Neural cell (in vitro differentiated cells): ENCODE results near the gene CPS1. TPM values are rescaled to one million over a fixed set of nuclear protein-coding genes. Genes with fewer than 3 reads are reported as not detected.
A peak's percentile ranks its signal among the peaks of the same experiment; 100 is the strongest.

Experiments
- H2AFZ ChIP-seq: fragments of 200-600, 300-800 bp; sonication (generic), shearing (Covaris generic); 2 replicates; pipeline ENCODE4 v1.6.0; 2014; ENCODE audit warnings: low read depth, mild to moderate bottlenecking, antibody characterized with exemption, low read length, moderate library complexity
- H3F3A ChIP-seq: fragments of 200-600 bp; shearing (Covaris generic); 2 replicates; pipeline ENCODE4 v1.6.1; 2016; ENCODE audit warnings: mild to moderate bottlenecking, moderate library complexity, mixed read lengths, antibody characterized with exemption, low read length; ENCODE audit not compliant: insufficient read depth, poor library complexity, severe bottlenecking
- H3K27ac ChIP-seq: fragments of 200-600, 300-800 bp; sonication (generic), shearing (Covaris generic); 2 replicates; pipeline ENCODE4 v1.5.1; 2014; ENCODE audit warnings: mild to moderate bottlenecking, low read length, moderate library complexity
- H3K27me3 ChIP-seq: fragments of 300-800, 200-600 bp; sonication (generic), shearing (Covaris generic); 2 replicates; pipeline ENCODE4 v1.6.0; 2014; ENCODE audit warnings: mild to moderate bottlenecking, low read depth, low read length, moderate library complexity; ENCODE audit not compliant: insufficient read depth
- H3K36me3 ChIP-seq: fragments of 300-800, 200-600 bp; sonication (generic), shearing (Covaris generic); 2 replicates; pipeline ENCODE4 v1.5.1; 2014; ENCODE audit warnings: mild to moderate bottlenecking, antibody characterized with exemption, low read length, moderate library complexity; ENCODE audit not compliant: insufficient read depth
- H3K4me2 ChIP-seq: fragments of 300-800, 200-600 bp; sonication (generic), shearing (Covaris generic); 2 replicates; pipeline ENCODE4 v1.6.0; 2014; ENCODE audit warnings: mild to moderate bottlenecking, low read length
- H3K4me3 ChIP-seq: fragments of 300-800, 200-600 bp; sonication (generic), shearing (Covaris generic); 2 replicates; pipeline ENCODE4 v1.5.1; 2014; ENCODE audit warnings: mild to moderate bottlenecking, low read length, moderate library complexity
- H3K79me2 ChIP-seq: fragments of 200-600 bp; shearing (Covaris generic); replicated peaks from 2 replicates; pipeline ENCODE4 v1.6.0; 2014; ENCODE audit warnings: mild to moderate bottlenecking, low read length, moderate library complexity; ENCODE audit not compliant: insufficient read depth
- H3K9ac ChIP-seq: fragments of 300-800, 200-600 bp; sonication (generic), shearing (Covaris generic); 2 replicates; pipeline ENCODE4 v1.6.1; 2016; ENCODE audit warnings: mild to moderate bottlenecking, low read length, mixed read lengths
- H3K9me2 ChIP-seq: fragments of 200-600 bp; shearing (Covaris generic); 2 replicates; pipeline ENCODE4 v1.6.1; 2016; ENCODE audit warnings: mild to moderate bottlenecking, low read length, mixed read lengths; ENCODE audit not compliant: insufficient read depth
- H3K9me3 ChIP-seq: fragments of 200-600, 300-800 bp; sonication (generic), shearing (Covaris generic); 2 replicates; pipeline ENCODE4 v1.6.1; 2016; ENCODE audit warnings: mild to moderate bottlenecking, mixed run types, low read length, moderate library complexity, mixed read lengths
- H4K20me1 ChIP-seq: fragments of 200-600 bp; shearing (Covaris generic); 2 replicates; pipeline ENCODE4 v1.6.1; 2016; ENCODE audit warnings: mild to moderate bottlenecking, mixed run types; ENCODE audit not compliant: insufficient read depth
- EP300 ChIP-seq: fragments of 450-650 bp; conservative IDR thresholded peaks from 2 replicates; pipeline ENCODE4 v1.6.1; 2014; ENCODE audit warnings: antibody characterized with exemption, mild to moderate bottlenecking, moderate library complexity; ENCODE audit not compliant: poor library complexity, severe bottlenecking
- EZH2 ChIP-seq: fragments of 200-600, 300-800 bp; shearing (Covaris generic), sonication (generic); IDR thresholded peaks from 2 replicates; pipeline ENCODE4 v1.6.1; 2014; ENCODE audit warnings: antibody characterized with exemption, low read length, borderline replicate concordance, mild to moderate bottlenecking; ENCODE audit not compliant: insufficient read depth, poor library complexity, severe bottlenecking
- MXI1 ChIP-seq: fragments of 450-650 bp; conservative IDR thresholded peaks from 2 replicates; pipeline ENCODE4 v1.6.1; 2014; ENCODE audit warnings: antibody characterized with exemption, mild to moderate bottlenecking; ENCODE audit not compliant: poor library complexity, severe bottlenecking
- POLR2AphosphoS5 ChIP-seq: IDR thresholded peaks from 2 replicates; pipeline ENCODE4 v1.6.1; 2012
- RAD21 ChIP-seq: fragments of 450-650 bp; conservative IDR thresholded peaks from 2 replicates; pipeline ENCODE4 v1.6.1; 2014; ENCODE audit warnings: antibody characterized with exemption, mild to moderate bottlenecking, moderate library complexity
- SMC3 ChIP-seq: fragments of 450-650 bp; conservative IDR thresholded peaks from 2 replicates; pipeline ENCODE4 v1.6.1; 2014; ENCODE audit warnings: antibody characterized with exemption, mild to moderate bottlenecking, moderate library complexity; ENCODE audit not compliant: poor library complexity
- TAF1 ChIP-seq: IDR thresholded peaks from 2 replicates; pipeline ENCODE4 v1.6.1; 2012; ENCODE audit warnings: low read depth
- polyA plus RNA-seq: library from polyadenylated mRNA; depleted of rRNA; stranded (reverse); fragments of >200 nt; gene quantifications from 2 replicates; pipeline ENCODE4 v1.2.3, GENCODE V29; 2014
- TF ChIP-seq, protein P1 (sequence below): IDR thresholded peaks from 2 replicates; pipeline ENCODE4 v1.6.1; 2012; ENCODE audit warnings: borderline replicate concordance
- TF ChIP-seq, protein P2 (sequence below): fragments of 450-650 bp; IDR thresholded peaks from 2 replicates; pipeline ENCODE4 v1.5.1; 2014; ENCODE audit warnings: antibody characterized with exemption, mild to moderate bottlenecking, moderate library complexity; ENCODE audit not compliant: poor library complexity, severe bottlenecking

Gene CPS1
- polyA plus RNA-seq, 1 donor from 2014 or later, result 0.25 TPM

DNA sequence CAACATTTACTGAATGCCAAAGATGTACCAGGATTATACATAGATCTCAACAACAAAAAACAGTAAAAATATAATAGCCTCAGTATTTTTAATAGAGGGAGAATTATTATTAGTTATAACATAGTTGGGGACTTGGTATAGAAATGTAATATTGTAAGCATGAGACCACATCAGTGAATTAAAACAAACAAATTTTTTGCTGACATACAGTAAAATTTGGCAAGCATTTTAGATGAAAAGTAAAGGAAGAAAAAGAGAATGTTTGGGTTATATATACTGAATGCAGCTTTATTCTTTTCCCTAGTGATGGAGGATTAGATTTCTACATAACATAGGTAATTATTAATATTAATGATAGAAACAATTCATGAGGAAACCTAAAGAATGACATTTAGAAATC is 10.9 kb downstream of the CPS1 start:
- H3K4me2 ChIP-seq, result no peak overlapping the region
- H3K9me2 ChIP-seq, result no peaks in the 10 kb centered on the region
- no peak overlapping the region for H3K27ac ChIP-seq
- no peaks in the 10 kb centered on the region for H4K20me1 ChIP-seq
- no peaks in the 10 kb centered on the region for H3K79me2 ChIP-seq
- H2AFZ ChIP-seq, result no peak overlapping the region
- no peaks in the 10 kb centered on the region for H3K36me3 ChIP-seq
- H3K27me3 ChIP-seq, result no peaks in the 10 kb centered on the region
- no peaks in the 10 kb centered on the region for H3K9me3 ChIP-seq
- no peaks in the 10 kb centered on the region for H3F3A ChIP-seq
- H3K4me3 ChIP-seq, result no peak overlapping the region
- TF ChIP-seq EZH2 (no peak), POLR2AphosphoS5 (no peak), RAD21 (no peak), TAF1 (no peak)
- no peak overlapping the region for H3K9ac ChIP-seq

DNA sequence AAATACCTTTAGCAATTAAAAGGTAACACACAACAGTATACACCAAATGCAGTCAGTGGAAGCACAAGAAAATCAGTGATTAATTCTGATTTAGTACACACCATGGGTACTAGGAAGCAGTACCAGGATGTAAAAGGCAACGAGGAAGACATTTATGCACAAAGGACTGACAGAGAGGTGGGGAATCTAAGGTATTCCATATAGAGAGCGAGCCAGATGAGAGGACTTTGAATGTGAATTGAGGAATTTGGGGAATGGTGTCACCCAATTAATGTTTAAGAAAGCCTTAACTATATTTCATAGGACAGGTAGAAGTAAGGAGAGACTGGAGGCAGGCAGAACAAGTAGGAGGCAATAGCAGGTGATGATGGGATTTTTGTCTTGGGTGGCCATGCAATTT is 11.7 kb downstream of the CPS1 start:
- Histone ChIP-seq H3K9ac (no peak overlapping the region), H3K4me2 (no peak overlapping the region), H3K4me3 (no peak overlapping the region), H3K27ac (no peak overlapping the region), H2AFZ (no peak overlapping the region), H3K36me3 (no peaks in the 10 kb centered on the region), H3K79me2 (no peaks in the 10 kb centered on the region), H3K9me3 (no peaks in the 10 kb centered on the region), H3F3A (no peaks in the 10 kb centered on the region), H4K20me1 (no peaks in the 10 kb centered on the region), H3K27me3 (no peaks in the 10 kb centered on the region), H3K9me2 (no peaks in the 10 kb centered on the region)
- no peak for TF ChIP-seq EZH2
- TF ChIP-seq RAD21, result no peak
- TF ChIP-seq SMC3, result no peak
- no peak for TF ChIP-seq TAF1
- no peak for TF ChIP-seq MXI1

DNA sequence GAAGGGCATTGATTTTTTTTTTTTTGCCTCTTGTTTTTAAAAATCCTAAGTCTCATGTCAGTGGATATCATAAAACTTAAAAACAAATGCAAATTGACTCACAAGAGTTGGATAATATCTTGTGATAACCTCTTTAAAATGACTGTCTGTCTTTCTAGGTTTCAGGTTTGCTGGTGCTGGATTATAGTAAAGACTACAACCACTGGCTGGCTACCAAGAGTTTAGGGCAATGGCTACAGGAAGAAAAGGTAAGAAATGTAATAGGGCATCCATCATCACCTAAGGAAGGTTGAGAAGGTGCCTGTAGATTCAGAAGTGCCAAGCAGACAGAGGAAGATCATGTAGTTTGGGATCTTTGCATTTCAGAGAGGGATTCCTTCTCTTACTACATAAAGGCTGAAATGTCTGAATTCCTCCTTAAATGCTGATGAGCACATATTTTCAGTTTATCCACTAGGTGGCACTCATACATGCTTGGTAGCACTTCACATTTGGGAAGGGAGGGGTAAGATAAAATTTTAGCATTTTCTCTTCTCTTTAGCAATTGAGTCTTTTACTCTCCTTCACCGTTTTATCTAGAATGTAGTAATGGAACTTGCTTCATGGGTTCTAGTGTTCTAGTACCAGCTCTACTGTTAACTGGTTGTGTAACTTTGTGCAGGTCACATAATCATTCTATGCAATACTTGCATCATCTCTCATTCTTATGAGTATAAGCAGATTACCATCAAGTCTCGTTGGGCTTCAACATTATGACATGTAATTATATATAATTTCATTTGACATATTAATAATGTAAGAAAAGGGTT is 21.1 kb downstream of the CPS1 start:
- H3K9ac ChIP-seq, result no peak overlapping the region
- no peaks in the 10 kb centered on the region for H3K36me3 ChIP-seq
- H3K9me2 ChIP-seq, result no peaks in the 10 kb centered on the region
- H3K4me3 ChIP-seq, result no peak overlapping the region
- no peak overlapping the region for H2AFZ ChIP-seq
- H3F3A ChIP-seq, result no peaks in the 10 kb centered on the region
- H3K27me3 ChIP-seq, result no peaks in the 10 kb centered on the region
- no peaks in the 10 kb centered on the region for H3K9me3 ChIP-seq
- no peak overlapping the region for H3K4me2 ChIP-seq
- no peaks in the 10 kb centered on the region for H4K20me1 ChIP-seq
- no peak overlapping the region for H3K27ac ChIP-seq
- H3K79me2 ChIP-seq, result no peaks in the 10 kb centered on the region
- peak; percentile 65 for TF ChIP-seq RAD21
- TF ChIP-seq POLR2AphosphoS5, result no peak
- TF ChIP-seq EP300, result no peak
- TF ChIP-seq, protein P1, sequence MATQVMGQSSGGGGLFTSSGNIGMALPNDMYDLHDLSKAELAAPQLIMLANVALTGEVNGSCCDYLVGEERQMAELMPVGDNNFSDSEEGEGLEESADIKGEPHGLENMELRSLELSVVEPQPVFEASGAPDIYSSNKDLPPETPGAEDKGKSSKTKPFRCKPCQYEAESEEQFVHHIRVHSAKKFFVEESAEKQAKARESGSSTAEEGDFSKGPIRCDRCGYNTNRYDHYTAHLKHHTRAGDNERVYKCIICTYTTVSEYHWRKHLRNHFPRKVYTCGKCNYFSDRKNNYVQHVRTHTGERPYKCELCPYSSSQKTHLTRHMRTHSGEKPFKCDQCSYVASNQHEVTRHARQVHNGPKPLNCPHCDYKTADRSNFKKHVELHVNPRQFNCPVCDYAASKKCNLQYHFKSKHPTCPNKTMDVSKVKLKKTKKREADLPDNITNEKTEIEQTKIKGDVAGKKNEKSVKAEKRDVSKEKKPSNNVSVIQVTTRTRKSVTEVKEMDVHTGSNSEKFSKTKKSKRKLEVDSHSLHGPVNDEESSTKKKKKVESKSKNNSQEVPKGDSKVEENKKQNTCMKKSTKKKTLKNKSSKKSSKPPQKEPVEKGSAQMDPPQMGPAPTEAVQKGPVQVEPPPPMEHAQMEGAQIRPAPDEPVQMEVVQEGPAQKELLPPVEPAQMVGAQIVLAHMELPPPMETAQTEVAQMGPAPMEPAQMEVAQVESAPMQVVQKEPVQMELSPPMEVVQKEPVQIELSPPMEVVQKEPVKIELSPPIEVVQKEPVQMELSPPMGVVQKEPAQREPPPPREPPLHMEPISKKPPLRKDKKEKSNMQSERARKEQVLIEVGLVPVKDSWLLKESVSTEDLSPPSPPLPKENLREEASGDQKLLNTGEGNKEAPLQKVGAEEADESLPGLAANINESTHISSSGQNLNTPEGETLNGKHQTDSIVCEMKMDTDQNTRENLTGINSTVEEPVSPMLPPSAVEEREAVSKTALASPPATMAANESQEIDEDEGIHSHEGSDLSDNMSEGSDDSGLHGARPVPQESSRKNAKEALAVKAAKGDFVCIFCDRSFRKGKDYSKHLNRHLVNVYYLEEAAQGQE, result no peak
- peak; percentile 56 for TF ChIP-seq SMC3
- TF ChIP-seq, protein P2, sequence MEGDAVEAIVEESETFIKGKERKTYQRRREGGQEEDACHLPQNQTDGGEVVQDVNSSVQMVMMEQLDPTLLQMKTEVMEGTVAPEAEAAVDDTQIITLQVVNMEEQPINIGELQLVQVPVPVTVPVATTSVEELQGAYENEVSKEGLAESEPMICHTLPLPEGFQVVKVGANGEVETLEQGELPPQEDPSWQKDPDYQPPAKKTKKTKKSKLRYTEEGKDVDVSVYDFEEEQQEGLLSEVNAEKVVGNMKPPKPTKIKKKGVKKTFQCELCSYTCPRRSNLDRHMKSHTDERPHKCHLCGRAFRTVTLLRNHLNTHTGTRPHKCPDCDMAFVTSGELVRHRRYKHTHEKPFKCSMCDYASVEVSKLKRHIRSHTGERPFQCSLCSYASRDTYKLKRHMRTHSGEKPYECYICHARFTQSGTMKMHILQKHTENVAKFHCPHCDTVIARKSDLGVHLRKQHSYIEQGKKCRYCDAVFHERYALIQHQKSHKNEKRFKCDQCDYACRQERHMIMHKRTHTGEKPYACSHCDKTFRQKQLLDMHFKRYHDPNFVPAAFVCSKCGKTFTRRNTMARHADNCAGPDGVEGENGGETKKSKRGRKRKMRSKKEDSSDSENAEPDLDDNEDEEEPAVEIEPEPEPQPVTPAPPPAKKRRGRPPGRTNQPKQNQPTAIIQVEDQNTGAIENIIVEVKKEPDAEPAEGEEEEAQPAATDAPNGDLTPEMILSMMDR, result peak; percentile 75
